Stomach smooth muscle (tissue), 2 donors: Measurements from ENCODE around the gene GLCE.

Experiments
- H3K27ac ChIP-seq: one replicate; pipeline ENCODE4 v1.7.0; 2013; ENCODE audit warnings: mild to moderate bottlenecking, low read length, inconsistent platforms
- H3K27me3 ChIP-seq, 2 donors: one replicate each; pipeline ENCODE4 v1.7.0; 2013; ENCODE audit warnings: low read length in 2 of 2; ENCODE audit not compliant: insufficient read depth in 2 of 2, control insufficient read depth in 1 of 2
- H3K36me3 ChIP-seq, 2 donors: one replicate each; pipeline ENCODE4 v1.7.0; 2013; ENCODE audit warnings: low read length in 2 of 2; ENCODE audit not compliant: control insufficient read depth in 2 of 2, insufficient read depth in 2 of 2
- H3K4me1 ChIP-seq: one replicate; pipeline ENCODE4 v1.7.0; 2013; ENCODE audit warnings: low read length; ENCODE audit not compliant: control insufficient read depth, insufficient read depth
- H3K4me3 ChIP-seq, 2 donors: one replicate each; pipeline ENCODE4 v1.7.0; 2013; ENCODE audit warnings: low read length in 2 of 2
- H3K9ac ChIP-seq, 2 donors: one replicate each; pipeline ENCODE4 v1.7.0; 2013; ENCODE audit warnings: low read length in 2 of 2, mild to moderate bottlenecking in 1 of 2
- H3K9me3 ChIP-seq, 2 donors: one replicate each; pipeline ENCODE4 v1.7.0; 2013; ENCODE audit warnings: low read length in 2 of 2; ENCODE audit not compliant: control insufficient read depth in 2 of 2
- donor health status: healthy.
- donor health status: Pancreatic carcinoma.

Gene GLCE

DNA sequence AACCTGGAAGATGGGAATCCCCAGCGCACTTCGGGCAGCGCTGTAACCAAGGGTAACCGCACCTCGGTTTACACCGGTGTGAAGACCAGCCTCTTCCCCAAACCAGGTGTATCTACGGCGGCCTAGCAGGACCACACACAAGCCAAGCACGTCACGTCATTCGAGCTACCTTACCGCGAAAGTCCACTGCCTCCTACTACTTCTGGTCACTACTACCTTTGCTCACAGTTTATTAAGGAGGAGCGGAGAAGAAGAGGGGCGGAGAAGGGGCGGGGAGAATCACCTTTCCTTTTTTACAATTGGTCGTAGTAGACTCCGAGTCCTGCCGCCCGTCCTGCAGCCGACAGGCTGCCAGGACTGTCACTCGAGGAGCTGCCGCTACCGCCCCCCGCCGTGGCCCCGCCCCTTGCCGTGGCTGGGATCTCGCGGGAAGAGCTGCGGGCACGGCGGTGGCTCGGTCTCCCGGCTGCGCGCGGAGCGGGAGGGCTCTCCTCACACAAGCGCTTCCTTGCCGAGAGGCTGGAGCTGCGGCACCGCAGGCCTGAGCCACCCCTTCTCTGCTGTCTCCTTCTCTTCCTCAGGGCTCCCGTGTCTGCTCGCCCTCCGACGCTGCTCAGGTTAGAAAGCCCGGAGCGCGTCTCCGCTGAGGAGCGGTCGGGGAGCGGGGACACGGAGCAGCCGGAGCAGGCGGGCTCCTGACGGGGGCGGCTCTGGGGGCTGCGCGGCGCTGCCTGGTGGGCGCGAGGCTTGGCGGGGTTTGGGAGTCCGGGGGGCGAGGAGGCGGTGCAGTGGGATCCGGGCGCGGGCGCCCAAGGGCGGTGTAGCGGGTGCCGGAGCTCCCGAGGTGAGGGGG, at the start of gene GLCE:
GLCE (plus strand) TSS at position 495 of the 853 bp plus-strand sequence. CDS start 95,172 bp downstream, outside the sequence.
- peak within 1 kb of the TSS; percentile 37 for H3K27ac ChIP-seq
- H3K27me3 ChIP-seq = no peaks in the 10 kb centered on the region
- H3K4me1 ChIP-seq = peaks cover 12% of the 10 kb centered on the region
- no peaks in the 10 kb centered on the region for H3K36me3 ChIP-seq
- H3K9ac ChIP-seq = peak within 1 kb of the TSS; percentile 80 to 81
- no peaks in the 10 kb centered on the region for H3K9me3 ChIP-seq
- peak within 1 kb of the TSS; percentile 90 to 93 for H3K4me3 ChIP-seq

DNA sequence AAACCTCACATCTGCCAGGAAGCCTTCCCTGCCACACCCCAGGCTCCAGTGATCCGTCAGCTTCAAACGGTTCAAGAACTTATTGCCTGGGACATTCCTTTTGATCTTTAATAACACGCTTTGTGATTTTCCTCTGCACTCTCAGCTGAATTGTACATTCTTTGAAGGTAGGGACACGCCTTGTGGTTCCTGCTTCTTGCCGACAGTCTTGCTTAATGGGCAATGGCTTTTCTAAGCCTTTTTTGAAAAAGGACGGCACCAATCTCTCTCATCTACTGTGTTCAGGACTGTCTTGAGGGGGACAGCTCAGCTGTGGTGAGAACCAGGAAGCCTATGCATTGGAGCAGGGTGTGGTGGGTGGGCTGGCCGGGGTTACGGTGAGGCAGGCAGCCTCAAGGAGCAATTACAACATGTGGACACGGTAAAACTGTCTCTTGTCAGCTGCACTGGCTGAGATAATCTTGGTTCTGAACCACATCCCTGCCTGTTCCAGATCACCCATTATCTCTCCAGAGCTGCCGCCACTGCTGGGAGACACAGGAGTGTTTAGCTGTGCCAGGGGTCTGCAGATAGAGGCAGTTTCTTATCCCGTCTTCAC, 46.0 kb upstream of the GLCE start:
- Histone ChIP-seq H3K9ac (no peak overlapping the region), H3K36me3 (no peaks in the 10 kb centered on the region), H3K4me3 (no peak overlapping the region), H3K27ac (no peak overlapping the region), H3K9me3 (no peaks in the 10 kb centered on the region), H3K4me1 (no peaks in the 10 kb centered on the region), H3K27me3 (peaks cover 5 to 7% of the 10 kb centered on the region in 2 donors)

DNA sequence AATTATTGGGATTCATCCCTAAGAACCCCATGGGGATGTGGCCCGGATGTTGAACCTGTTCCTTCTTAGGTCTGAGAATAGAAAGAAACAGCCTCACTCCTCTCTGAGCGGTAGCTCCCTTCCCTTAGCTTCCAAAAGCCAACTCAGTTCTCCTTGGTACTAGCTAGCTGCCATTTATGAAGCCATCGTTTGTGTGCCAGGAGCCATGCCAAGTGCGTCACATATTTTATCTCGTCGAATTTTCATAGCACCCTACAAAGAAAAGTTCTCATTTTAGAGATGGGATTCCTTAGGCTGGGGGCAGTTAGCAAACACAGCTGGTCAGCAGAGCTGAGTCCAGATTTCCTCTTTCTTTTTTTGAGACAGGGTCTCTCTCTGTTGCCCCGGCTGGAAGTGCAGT, 45.4 kb upstream of the GLCE start:
- no peaks in the 10 kb centered on the region for H3K36me3 ChIP-seq
- peaks cover 6 to 7% of the 10 kb centered on the region in 2 donors for H3K27me3 ChIP-seq

DNA sequence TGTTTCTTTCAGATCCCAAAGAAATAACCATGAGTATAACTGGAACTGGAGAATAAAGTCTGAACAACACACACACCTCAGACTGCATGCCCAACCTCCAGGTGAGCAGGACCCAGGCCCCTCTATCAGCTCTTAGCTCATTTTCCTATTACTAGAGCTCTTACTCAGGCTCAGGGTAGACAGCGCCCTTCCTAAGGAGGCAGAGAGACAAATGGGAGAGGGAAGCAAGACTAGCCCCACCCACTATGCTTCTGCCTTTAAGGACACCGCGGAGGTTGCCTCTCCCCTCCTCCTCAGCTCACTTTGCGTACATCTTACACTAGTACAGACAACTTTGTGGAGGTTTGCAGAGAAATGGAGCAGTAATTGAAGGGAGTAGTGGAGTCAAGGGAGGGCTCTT, 44.0 kb upstream of the GLCE start:
- Histone ChIP-seq H3K27me3 (peaks cover 6 to 7% of the 10 kb centered on the region in 2 donors), H3K9ac (no peak overlapping the region), H3K27ac (no peak overlapping the region), H3K4me3 (no peak overlapping the region), H3K36me3 (no peaks in the 10 kb centered on the region), H3K4me1 (no peaks in the 10 kb centered on the region), H3K9me3 (no peaks in the 10 kb centered on the region)

More for the DNA sequence above, 45.4 kb upstream of the GLCE start:
- no peak overlapping the region for H3K4me3 ChIP-seq
- no peaks in the 10 kb centered on the region for H3K4me1 ChIP-seq
- H3K9me3 ChIP-seq = no peaks in the 10 kb centered on the region
- no peak overlapping the region for H3K9ac ChIP-seq
- H3K27ac ChIP-seq = no peak overlapping the region

DNA sequence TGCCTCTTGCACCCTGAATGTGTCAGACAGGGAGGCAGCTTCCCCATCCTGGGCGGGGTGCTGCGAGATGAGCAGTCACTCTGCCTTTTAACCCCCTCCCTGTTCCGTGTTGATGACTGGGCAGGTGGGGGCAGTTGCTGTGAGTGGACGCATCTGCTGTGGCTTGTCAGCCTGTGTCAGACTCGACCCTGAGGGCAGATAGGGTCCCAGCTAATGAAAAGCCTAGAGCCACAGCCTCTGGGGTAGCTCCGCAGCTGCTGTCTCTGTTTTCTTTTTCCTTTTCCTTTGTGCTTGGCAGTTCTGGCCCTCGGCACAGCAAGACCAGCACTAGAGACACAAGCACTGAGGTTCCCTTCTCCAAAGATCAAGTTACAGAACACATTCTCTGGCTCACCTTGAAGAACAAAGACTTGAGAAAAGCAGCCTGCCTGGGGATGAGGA, 43.0 kb upstream of the GLCE start:
- Histone ChIP-seq H3K9me3 (no peaks in the 10 kb centered on the region), H3K9ac (no peak overlapping the region), H3K27ac (no peak overlapping the region), H3K36me3 (no peaks in the 10 kb centered on the region), H3K4me3 (no peak overlapping the region), H3K4me1 (no peaks in the 10 kb centered on the region), H3K27me3 (peaks cover 6 to 7% of the 10 kb centered on the region in 2 donors)

DNA sequence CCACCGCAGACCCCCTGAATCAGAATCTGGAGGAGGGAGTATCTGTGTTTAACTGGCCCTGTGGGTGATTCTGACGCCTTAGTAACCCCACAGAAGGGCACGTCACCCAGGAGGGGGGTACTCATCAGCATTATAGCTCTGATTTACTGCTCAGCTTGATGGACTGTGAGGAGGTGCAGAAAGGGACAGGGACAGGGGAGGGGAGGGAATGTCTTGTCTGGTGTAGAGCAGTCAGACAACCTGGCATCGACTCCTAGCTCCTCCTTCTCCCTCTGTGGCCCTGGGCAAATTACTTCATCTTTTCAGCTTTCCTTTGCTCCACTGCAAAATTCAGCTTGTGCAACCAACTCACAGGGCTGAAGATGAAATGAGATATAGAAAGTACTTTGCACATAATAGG, 42.3 kb upstream of the GLCE start:
- no peaks in the 10 kb centered on the region for H3K4me1 ChIP-seq
- H3K9me3 ChIP-seq = no peaks in the 10 kb centered on the region
- no peak overlapping the region for H3K27ac ChIP-seq

DNA sequence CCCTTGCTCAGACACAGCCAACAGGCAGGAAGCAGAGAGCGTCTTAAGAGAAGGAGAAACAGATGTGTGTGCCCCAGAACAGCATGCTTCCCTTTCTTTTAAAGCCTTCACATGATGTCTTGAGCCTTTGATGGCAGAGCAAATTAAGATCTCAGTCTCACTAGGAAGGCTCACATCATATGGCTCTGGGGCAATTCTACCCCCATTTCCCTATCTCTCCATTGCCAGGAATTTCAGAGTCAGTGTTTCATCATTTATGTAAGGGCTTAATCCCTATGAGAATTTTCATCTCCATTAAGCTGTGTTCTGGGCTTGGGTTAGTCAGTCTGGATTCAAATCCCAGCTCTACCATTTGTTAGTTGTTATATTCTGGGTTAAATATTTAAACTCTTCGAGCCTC, 41.4 kb upstream of the GLCE start:
- H3K4me3 ChIP-seq = no peak overlapping the region
- peaks cover 6 to 7% of the 10 kb centered on the region in 2 donors for H3K27me3 ChIP-seq
- no peak overlapping the region for H3K9ac ChIP-seq
- no peaks in the 10 kb centered on the region for H3K9me3 ChIP-seq
- H3K27ac ChIP-seq = no peak overlapping the region
- H3K4me1 ChIP-seq = no peaks in the 10 kb centered on the region
- H3K36me3 ChIP-seq = no peaks in the 10 kb centered on the region

More for the DNA sequence above, 42.3 kb upstream of the GLCE start:
- peaks cover 6 to 7% of the 10 kb centered on the region in 2 donors for H3K27me3 ChIP-seq
- no peaks in the 10 kb centered on the region for H3K36me3 ChIP-seq
- H3K4me3 ChIP-seq = no peak overlapping the region
- H3K9ac ChIP-seq = no peak overlapping the region

DNA sequence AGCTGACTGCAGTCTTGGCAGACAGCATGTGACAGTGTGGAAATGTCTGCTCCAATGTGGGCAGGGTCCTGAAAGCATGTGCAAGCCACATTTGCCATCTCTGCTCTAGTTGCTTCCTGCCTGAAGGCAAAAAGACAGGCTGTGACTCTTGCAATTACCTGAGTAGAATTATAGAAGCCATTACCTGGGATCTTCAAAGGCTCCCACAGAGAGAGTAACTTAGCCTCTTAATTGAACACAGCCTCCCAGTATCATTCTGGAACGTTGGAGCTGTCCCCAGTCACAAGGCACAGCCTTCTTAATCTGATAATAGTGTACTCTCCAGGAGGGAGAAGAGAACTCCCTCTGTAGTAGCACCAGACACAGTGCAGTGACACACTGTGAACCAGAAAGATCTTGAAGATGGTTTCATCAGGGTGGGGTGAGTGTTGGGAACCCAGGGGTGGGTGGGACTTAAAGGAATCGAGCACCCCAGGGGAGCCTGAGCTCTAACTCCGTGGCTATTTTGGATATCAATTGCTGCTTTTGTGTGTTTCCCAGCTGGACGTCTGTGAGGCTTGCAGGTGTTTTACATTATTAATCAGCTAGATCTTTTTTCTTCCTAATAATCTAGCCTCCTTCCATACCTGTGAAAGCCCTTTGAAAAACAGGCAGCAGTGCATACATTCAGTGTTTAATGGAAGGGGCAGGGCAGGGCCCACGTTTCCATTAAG, 40.6 kb upstream of the GLCE start:
- Histone ChIP-seq H3K36me3 (no peaks in the 10 kb centered on the region), H3K4me3 (no peak overlapping the region), H3K27ac (no peak overlapping the region), H3K27me3 (peaks cover 6 to 7% of the 10 kb centered on the region in 2 donors), H3K4me1 (no peaks in the 10 kb centered on the region), H3K9me3 (no peaks in the 10 kb centered on the region), H3K9ac (no peak overlapping the region)

DNA sequence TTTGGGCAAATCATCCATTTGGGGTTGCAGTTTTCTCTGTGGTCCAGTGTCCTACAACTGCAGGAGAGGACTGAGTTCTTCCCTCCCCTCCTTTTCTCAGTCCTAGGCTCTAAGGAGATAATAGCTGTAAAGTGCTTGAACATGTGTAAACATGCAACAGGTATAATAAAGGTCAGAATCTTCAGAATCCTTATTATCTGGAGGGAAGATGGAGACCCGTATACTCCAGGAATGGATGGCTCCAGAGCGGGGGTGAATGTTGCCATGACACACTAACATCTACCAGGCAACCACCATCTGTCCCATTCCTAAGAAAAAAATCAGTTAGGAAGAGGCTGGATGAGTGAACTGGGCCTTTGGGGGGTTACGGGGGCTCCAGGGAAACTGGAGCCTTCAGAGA, 39.7 kb upstream of the GLCE start:
- H3K4me3 ChIP-seq = no peak overlapping the region
- H3K27ac ChIP-seq = no peak overlapping the region
- no peaks in the 10 kb centered on the region for H3K4me1 ChIP-seq
- no peaks in the 10 kb centered on the region for H3K36me3 ChIP-seq
- H3K9ac ChIP-seq = no peak overlapping the region
- no peaks in the 10 kb centered on the region for H3K9me3 ChIP-seq
- peaks cover 3 to 7% of the 10 kb centered on the region in 2 donors for H3K27me3 ChIP-seq

DNA sequence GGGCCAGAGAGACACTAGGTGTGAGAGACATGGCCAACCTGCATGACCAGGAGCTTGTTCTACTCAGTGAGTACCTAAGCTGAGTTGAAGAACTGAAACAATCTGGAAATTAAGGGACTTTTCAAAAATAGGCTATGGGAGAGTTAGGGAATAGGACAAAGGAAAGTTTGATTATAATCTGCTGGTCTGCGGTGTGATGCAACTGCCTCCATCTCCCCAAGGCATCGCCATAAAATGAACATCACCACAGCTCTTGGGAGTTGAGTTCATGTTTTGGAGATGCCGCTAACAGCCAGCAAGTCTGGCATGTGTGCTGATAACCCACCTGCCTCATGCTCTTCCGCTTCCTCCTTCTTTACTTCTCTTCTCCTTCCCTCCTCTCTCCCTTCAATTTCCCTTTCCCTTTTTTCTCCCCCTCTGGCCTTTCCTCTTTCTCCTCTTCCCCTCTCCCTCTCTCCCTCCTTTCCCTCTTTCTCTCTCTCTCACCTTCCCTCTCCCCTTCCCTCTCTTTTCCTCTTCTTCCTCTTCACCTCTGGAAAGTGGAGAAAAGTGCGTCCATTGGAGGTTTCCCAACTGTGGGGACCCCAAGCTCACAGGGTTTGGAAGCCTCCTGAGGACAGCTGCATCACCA, 39.1 kb upstream of the GLCE start:
- Histone ChIP-seq H3K9me3 (no peaks in the 10 kb centered on the region), H3K36me3 (no peaks in the 10 kb centered on the region), H3K4me1 (no peaks in the 10 kb centered on the region), H3K4me3 (no peak overlapping the region), H3K27me3 (peaks cover 2 to 7% of the 10 kb centered on the region in 2 donors), H3K9ac (no peak overlapping the region), H3K27ac (no peak overlapping the region)
